ENCODE results near the gene C17orf78.
"Not testable (repeated sequence)": the region's sequence is repeated elsewhere in the genome, so short reads cannot be mapped to it uniquely, and the experiment has no call there.

The C17orf78 gene

DNA sequence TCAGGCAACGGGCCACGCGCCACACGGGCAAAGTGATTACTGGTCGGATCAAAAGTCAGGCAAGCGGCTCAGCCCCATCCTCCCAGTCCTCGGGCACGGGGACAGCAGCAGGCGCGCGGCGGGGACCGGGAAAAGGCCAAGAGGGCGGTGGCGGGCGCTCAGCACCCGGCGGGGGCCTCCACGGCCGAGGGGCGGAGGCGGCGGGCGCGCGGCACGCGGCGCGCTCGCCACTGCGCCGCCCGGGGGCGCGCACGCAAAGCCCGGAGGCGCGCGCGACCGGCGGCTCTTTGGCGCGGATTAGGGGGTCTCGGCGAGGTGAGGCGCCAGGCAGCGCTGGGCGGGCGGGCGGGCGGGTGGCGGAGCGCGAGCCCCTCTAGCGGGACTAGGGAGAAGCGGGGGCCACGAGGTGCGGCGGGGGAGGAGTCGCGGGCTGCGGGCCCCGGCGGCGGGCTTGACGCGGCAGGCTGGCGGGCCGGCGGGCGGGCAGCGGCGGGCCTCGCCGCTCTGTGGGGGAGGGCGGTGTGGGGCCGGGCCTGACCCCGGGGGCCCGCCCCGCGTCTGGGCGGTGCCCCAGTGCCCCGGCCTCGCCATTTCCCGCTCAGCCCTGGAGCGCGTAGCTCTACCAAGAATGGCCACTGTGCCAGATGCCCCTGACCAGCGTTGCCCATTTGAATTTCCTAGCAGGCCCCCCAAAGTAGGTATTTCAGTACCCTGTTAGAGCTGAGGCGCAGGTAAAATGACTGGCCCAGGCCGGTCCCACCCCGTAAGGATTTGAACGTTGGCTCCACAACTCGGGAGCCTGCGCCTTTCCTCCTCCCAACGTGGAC is 31.1 kb downstream of the C17orf78 start, which contains the start of the genes ACACA and TADA2A:
ACACA (minus strand) TSS at position 202 of the 827 bp plus-strand sequence. CDS start 537 bp downstream, outside the sequence.
TADA2A (plus strand) TSS at position 252 of the 827 bp plus-strand sequence. CDS start 4,480 bp downstream, outside the sequence.
- TF ChIP-seq SUZ12 (IDR thresholded peaks at IDR 0.05; ENCODE audit: extremely low read depth, insufficient read depth, insufficient read length) = no peak
- no peak for TF ChIP-seq ZNF274 (IDR thresholded peaks at IDR 0.05; ENCODE audit: low read depth, low read length)
- TF ChIP-seq YY1 (IDR thresholded peaks at IDR 0.05; ENCODE audit: insufficient read depth, insufficient read length) = peak; percentile 42
- H3K4me1 ChIP-seq (ENCODE audit: insufficient read depth, insufficient read length) = no peaks in the 10 kb centered on the region
- H3K27me3 ChIP-seq (ENCODE audit: insufficient read depth, insufficient read length) = no peaks in the 10 kb centered on the region
- H3K36me3 ChIP-seq (ENCODE audit: insufficient read depth, insufficient read length, low read length) = peaks cover 17% of the 10 kb centered on the region
- peak within 1 kb of the TSS; percentile 86 for H3K4me3 ChIP-seq (ENCODE audit: insufficient read length, low read depth)
- H3K9me3 ChIP-seq (ENCODE audit: insufficient read depth, low read length) = no peaks in the 10 kb centered on the region
- peak within 1 kb of the TSS; percentile 96 for H3K9ac ChIP-seq (ENCODE audit: insufficient read length, low read depth)
- DNase-seq (ENCODE audit: low read depth, low spot score) = peak; percentile 44

GRCh38 chr17:37408145-37408479 is 32.3 kb downstream of the C17orf78 start:
- H3K4me1 ChIP-seq (ENCODE audit: insufficient read depth, insufficient read length); DNase-seq (ENCODE audit: low read depth, low spot score); H3K27me3 ChIP-seq (ENCODE audit: insufficient read depth, insufficient read length); H3K9me3 ChIP-seq (ENCODE audit: insufficient read depth, low read length); H3K9ac ChIP-seq (ENCODE audit: insufficient read length, low read depth); H3K4me3 ChIP-seq (ENCODE audit: insufficient read length, low read depth): not testable (repeated sequence)
- H3K36me3 ChIP-seq (ENCODE audit: insufficient read depth, insufficient read length, low read length) = peaks cover 17% of the 10 kb centered on the region

DNA sequence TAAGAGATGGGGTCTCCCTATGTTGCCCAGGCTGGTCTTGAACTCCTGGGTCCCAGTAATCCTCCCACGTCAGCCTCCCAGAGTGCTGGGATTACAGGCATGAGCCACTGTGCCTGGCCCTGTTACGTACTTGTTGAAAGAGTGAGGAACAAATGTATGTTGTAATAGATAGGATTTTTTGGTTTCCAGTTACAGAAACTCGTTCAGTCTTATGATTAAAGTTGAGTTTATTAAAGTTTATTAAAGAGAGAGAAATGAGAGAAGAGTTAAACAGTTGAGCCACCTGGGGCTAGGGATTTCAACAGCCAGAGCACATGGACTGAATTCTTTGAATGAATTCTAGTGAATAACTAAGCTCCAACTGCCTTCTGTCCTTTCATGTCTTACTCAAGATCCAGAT is 34.6 kb downstream of the C17orf78 start:
- Histone ChIP-seq H3K36me3 (ENCODE audit: insufficient read depth, insufficient read length, low read length) (peaks cover 27% of the 10 kb centered on the region), H3K27me3 (ENCODE audit: insufficient read depth, insufficient read length) (no peaks in the 10 kb centered on the region), H3K4me1 (ENCODE audit: insufficient read depth, insufficient read length) (no peaks in the 10 kb centered on the region), H3K4me3 (ENCODE audit: insufficient read length, low read depth) (no peak overlapping the region), H3K9me3 (ENCODE audit: insufficient read depth, low read length) (no peaks in the 10 kb centered on the region), H3K9ac (ENCODE audit: insufficient read length, low read depth) (no peak overlapping the region)
- no peak for DNase-seq (ENCODE audit: low read depth, low spot score)
- TF ChIP-seq ZNF274 (IDR thresholded peaks at IDR 0.05; ENCODE audit: low read depth, low read length) = no peak
- TF ChIP-seq SUZ12 (IDR thresholded peaks at IDR 0.05; ENCODE audit: extremely low read depth, insufficient read depth, insufficient read length) = no peak
- TF ChIP-seq YY1 (IDR thresholded peaks at IDR 0.05; ENCODE audit: insufficient read depth, insufficient read length) = no peak

- TF ChIP-seq ZNF274 (IDR thresholded peaks at IDR 0.05; ENCODE audit: low read depth, low read length) = no peak
- TF ChIP-seq YY1 (IDR thresholded peaks at IDR 0.05; ENCODE audit: insufficient read depth, insufficient read length) = no peak
- TF ChIP-seq SUZ12 (IDR thresholded peaks at IDR 0.05; ENCODE audit: extremely low read depth, insufficient read depth, insufficient read length) = no peak
- no peaks in the 10 kb centered on the region for H3K9me3 ChIP-seq (ENCODE audit: insufficient read depth, low read length)
- no peak for DNase-seq (ENCODE audit: low read depth, low spot score)
- H3K4me3 ChIP-seq (ENCODE audit: insufficient read length, low read depth) = no peak overlapping the region
- H3K36me3 ChIP-seq (ENCODE audit: insufficient read depth, insufficient read length, low read length) = peaks cover 35% of the 10 kb centered on the region
- H3K27me3 ChIP-seq (ENCODE audit: insufficient read depth, insufficient read length) = no peaks in the 10 kb centered on the region
- no peak overlapping the region for H3K9ac ChIP-seq (ENCODE audit: insufficient read length, low read depth)
- H3K4me1 ChIP-seq (ENCODE audit: insufficient read depth, insufficient read length) = no peaks in the 10 kb centered on the region
These were observed 38.2 kb downstream of the C17orf78 start for GRCh38 chr17:37413875-37414519.

GRCh38 chr17:37417852-37418251 is 42.1 kb downstream of the C17orf78 start:
- Histone ChIP-seq H3K4me1 (ENCODE audit: insufficient read depth, insufficient read length) (no peaks in the 10 kb centered on the region), H3K36me3 (ENCODE audit: insufficient read depth, insufficient read length, low read length) (peaks cover 32% of the 10 kb centered on the region), H3K9me3 (ENCODE audit: insufficient read depth, low read length) (no peaks in the 10 kb centered on the region), H3K27me3 (ENCODE audit: insufficient read depth, insufficient read length) (no peaks in the 10 kb centered on the region), H3K4me3 (ENCODE audit: insufficient read length, low read depth) (no peak overlapping the region), H3K9ac (ENCODE audit: insufficient read length, low read depth) (no peak overlapping the region)
- no peak for DNase-seq (ENCODE audit: low read depth, low spot score)
- no peak for TF ChIP-seq ZNF274 (IDR thresholded peaks at IDR 0.05; ENCODE audit: low read depth, low read length)
- no peak for TF ChIP-seq SUZ12 (IDR thresholded peaks at IDR 0.05; ENCODE audit: extremely low read depth, insufficient read depth, insufficient read length)
- no peak for TF ChIP-seq YY1 (IDR thresholded peaks at IDR 0.05; ENCODE audit: insufficient read depth, insufficient read length)

GRCh38 chr17:37422971-37423625 is 47.3 kb downstream of the C17orf78 start:
- DNase-seq (ENCODE audit: low read depth, low spot score) = no peak
- no peak overlapping the region for H3K9ac ChIP-seq (ENCODE audit: insufficient read length, low read depth)
- no peaks in the 10 kb centered on the region for H3K4me1 ChIP-seq (ENCODE audit: insufficient read depth, insufficient read length)
- TF ChIP-seq ZNF274 (IDR thresholded peaks at IDR 0.05; ENCODE audit: low read depth, low read length) = no peak
- no peak for TF ChIP-seq YY1 (IDR thresholded peaks at IDR 0.05; ENCODE audit: insufficient read depth, insufficient read length)
- no peak for TF ChIP-seq SUZ12 (IDR thresholded peaks at IDR 0.05; ENCODE audit: extremely low read depth, insufficient read depth, insufficient read length)
- H3K4me3 ChIP-seq (ENCODE audit: insufficient read length, low read depth) = no peak overlapping the region
- no peaks in the 10 kb centered on the region for H3K27me3 ChIP-seq (ENCODE audit: insufficient read depth, insufficient read length)
- H3K36me3 ChIP-seq (ENCODE audit: insufficient read depth, insufficient read length, low read length) = peaks cover 51% of the 10 kb centered on the region
- no peaks in the 10 kb centered on the region for H3K9me3 ChIP-seq (ENCODE audit: insufficient read depth, low read length)

DNA sequence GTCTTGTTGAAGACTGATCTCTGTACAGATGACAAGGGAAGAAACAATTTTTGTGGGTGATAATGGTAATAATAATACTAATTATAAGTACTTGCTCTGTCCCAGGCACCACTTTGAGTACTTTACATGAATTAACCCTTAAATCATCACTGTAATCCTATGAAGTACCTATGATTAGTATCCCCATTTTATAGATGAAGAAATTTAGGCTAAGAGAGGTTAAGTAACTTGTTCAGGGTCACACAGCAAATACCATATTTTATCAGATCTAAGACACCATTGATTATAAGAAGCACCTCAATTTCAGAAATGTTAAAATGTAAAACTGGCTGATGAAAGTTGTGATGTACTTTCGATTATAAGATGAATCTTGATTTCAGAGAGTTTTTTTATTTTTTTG is 49.5 kb downstream of the C17orf78 start:
- Histone ChIP-seq H3K4me3 (ENCODE audit: insufficient read length, low read depth) (no peak overlapping the region), H3K4me1 (ENCODE audit: insufficient read depth, insufficient read length) (no peaks in the 10 kb centered on the region), H3K9ac (ENCODE audit: insufficient read length, low read depth) (no peak overlapping the region), H3K9me3 (ENCODE audit: insufficient read depth, low read length) (no peaks in the 10 kb centered on the region), H3K27me3 (ENCODE audit: insufficient read depth, insufficient read length) (no peaks in the 10 kb centered on the region), H3K36me3 (ENCODE audit: insufficient read depth, insufficient read length, low read length) (peaks cover 53% of the 10 kb centered on the region)
- no peak for DNase-seq (ENCODE audit: low read depth, low spot score)
- TF ChIP-seq SUZ12 (IDR thresholded peaks at IDR 0.05; ENCODE audit: extremely low read depth, insufficient read depth, insufficient read length) (no peak), ZNF274 (IDR thresholded peaks at IDR 0.05; ENCODE audit: low read depth, low read length) (no peak), YY1 (IDR thresholded peaks at IDR 0.05; ENCODE audit: insufficient read depth, insufficient read length) (no peak)

All from NT2/D1 (cell line).